Panc1 (cell line): Measurements from ENCODE around the gene CACNA2D3. TPM values are rescaled to one million over a fixed set of nuclear protein-coding genes. Genes with fewer than 3 reads are reported as not detected.

Experiments
- ATAC-seq: fragments of 200-7000 bp; cut with Tn5 transposase; 2 replicates; pipeline ENCODE4 v1.9.1; 2020; ENCODE audit warnings: mild to moderate bottlenecking, moderate library complexity
- BruUV-seq: library from RNA; stranded (reverse); fragments of 400-500 nt; replicated peaks from 2 replicates; lab custom pipeline; 2021; lab: Mats Ljungman, UMichigan
- CTCF ChIA-PET: fragments of 300-600 bp; sonication (Branson Sonifier 250); formaldehyde crosslinking; loops from one replicate; lab custom pipeline; 2022; ENCODE audit warnings: antibody characterized with exemption; lab: Charles Lee
- POLR2A ChIA-PET: fragments of 300-600 bp; sonication (Branson Sonifier 250); formaldehyde crosslinking; loops from one replicate; lab custom pipeline; 2022; ENCODE audit warnings: antibody characterized with exemption; lab: Charles Lee
- DNase-seq: peaks from one replicate; pipeline ENCODE4 v3.0.0-alpha.2; 2010; ENCODE audit warnings: low read depth, low spot score
- H3K27ac ChIP-seq: 2 replicates; pipeline ENCODE4 v1.5.1; 2011; ENCODE audit warnings: mild to moderate bottlenecking, low read length, inconsistent platforms
- H3K27me3 ChIP-seq: fragments of 200-500 bp; sonication (Bioruptor generic); 2 replicates; pipeline ENCODE4 v1.6.0; 2014; ENCODE audit warnings: low read length, inconsistent platforms; ENCODE audit not compliant: control insufficient read depth, insufficient read depth
- H3K36me3 ChIP-seq: fragments of 200-500 bp; sonication (Bioruptor generic); 2 replicates; pipeline ENCODE4 v1.5.1; 2014; ENCODE audit warnings: inconsistent platforms, mild to moderate bottlenecking, low read length, moderate library complexity; ENCODE audit not compliant: control insufficient read depth, insufficient read depth
- H3K4me1 ChIP-seq: 2 replicates; pipeline ENCODE4 v1.5.1; 2011; ENCODE audit warnings: inconsistent platforms, mild to moderate bottlenecking, low read length, moderate library complexity; ENCODE audit not compliant: control insufficient read depth, insufficient read depth
- H3K4me3 ChIP-seq, 2 experiments: 2 replicates each; pipeline ENCODE4 v1.5.1; 2011 to 2012; ENCODE audit warnings: low read depth in 2 of 2, low read length in 2 of 2, mild to moderate bottlenecking in 2 of 2, inconsistent platforms in 1 of 2, moderate library complexity in 1 of 2
- H3K9me3 ChIP-seq: fragments of 200-500 bp; sonication (Bioruptor generic); 2 replicates; pipeline ENCODE4 v1.5.1; 2014; ENCODE audit warnings: low read depth, mild to moderate bottlenecking, inconsistent platforms, low read length, moderate library complexity; ENCODE audit not compliant: control insufficient read depth, insufficient read depth
- CTCF ChIP-seq: fragments of 450-650 bp; IDR thresholded peaks from 2 replicates; pipeline ENCODE4 v1.5.1; 2017; ENCODE audit warnings: mild to moderate bottlenecking
- POLR2AphosphoS5 ChIP-seq: IDR thresholded peaks from 2 replicates; pipeline ENCODE4 v1.6.1; 2012; ENCODE audit warnings: mild to moderate bottlenecking, low read depth, low read length, moderate library complexity
- REST ChIP-seq, 2 experiments: IDR thresholded peaks; 2 replicates each; pipeline ENCODE4 v1.6.1; 2011 to 2012; ENCODE audit warnings: low read depth in 2 of 2, control low read depth in 1 of 2, low read length in 1 of 2, mild to moderate bottlenecking in 1 of 2, moderate library complexity in 1 of 2; ENCODE audit not compliant: insufficient read depth in 1 of 2
- SIN3A ChIP-seq: IDR thresholded peaks from 2 replicates; pipeline ENCODE4 v1.6.1; 2012; ENCODE audit warnings: low read depth, mild to moderate bottlenecking, low read length, moderate library complexity, borderline replicate concordance; ENCODE audit not compliant: insufficient read depth
- TCF7L2 ChIP-seq: IDR thresholded peaks from 2 replicates; pipeline ENCODE4 v1.6.1; 2011; ENCODE audit warnings: mild to moderate bottlenecking, low read depth, low read length, inconsistent platforms
- in situ Hi-C: cut with HindIII; loops from 2 replicates; pipeline ENCODE4 v1.10.0; 2016; ENCODE audit warnings: low sequenced_read_pairs, low pct_unique_long_range_greater_than_20kb
- intact Hi-C: fragments of 100-400 bp; cut with micrococcal nuclease; formaldehyde crosslinking; loops from one replicate; pipeline ENCODE4 v1.10.0; 2022; ENCODE audit not compliant: unreplicated experiment
- total RNA-seq: library from RNA; stranded (reverse); gene quantifications from one replicate; pipeline ENCODE4 v1.2.1, GENCODE V29; 2021; ENCODE audit not compliant: unreplicated experiment

Gene CACNA2D3
- total RNA-seq, 1 experiment from 2014 or later, result 0.41 TPM

- no peak overlapping the region for H3K27ac ChIP-seq
- no peaks in the 10 kb centered on the region for H3K27me3 ChIP-seq
- no TSS peak for BruUV-seq
- in situ Hi-C loops (no loop called here), intact Hi-C loops (no loop called here)
- no peak for DNase-seq
- POLR2A ChIA-PET, result no interaction called here
- TF ChIP-seq CTCF, result no peak
- no peak for TF ChIP-seq POLR2AphosphoS5
- no peak for TF ChIP-seq SIN3A
- no peak for TF ChIP-seq REST (IDR thresholded peaks at IDR 0.05; ENCODE audit: insufficient read depth in 1 of 2, low read depth in 2 of 2, low read length in 1 of 2)
- TF ChIP-seq TCF7L2, result no peak
- ATAC-seq, result no peak
- H3K36me3 ChIP-seq, result no peaks in the 10 kb centered on the region
- no peak overlapping the region for H3K4me3 ChIP-seq
- CTCF ChIA-PET, result no interaction called here
- H3K4me1 ChIP-seq, result no peaks in the 10 kb centered on the region
- no peaks in the 10 kb centered on the region for H3K9me3 ChIP-seq
Measured at GRCh38 chr3:55085231-55085630, 962.9 kb downstream of the CACNA2D3 start.

- Histone ChIP-seq H3K9me3 (no peaks in the 10 kb centered on the region), H3K4me1 (no peaks in the 10 kb centered on the region), H3K4me3 (no peak overlapping the region), H3K27me3 (no peaks in the 10 kb centered on the region), H3K27ac (no peak overlapping the region), H3K36me3 (no peaks in the 10 kb centered on the region)
- in situ Hi-C loops, result no loop called here
- DNase-seq (no peak), ATAC-seq (no peak)
- CTCF ChIA-PET, result no interaction called here
- intact Hi-C loops, result no loop called here
- POLR2A ChIA-PET, result no interaction called here
- TF ChIP-seq TCF7L2, result no peak
- TF ChIP-seq POLR2AphosphoS5, result no peak
- no peak for TF ChIP-seq CTCF
- TF ChIP-seq REST (IDR thresholded peaks at IDR 0.05; ENCODE audit: insufficient read depth in 1 of 2, low read depth in 2 of 2, low read length in 1 of 2), result no peak
- TF ChIP-seq SIN3A, result no peak
- BruUV-seq, result no TSS peak
Measured at GRCh38 chr3:55089211-55089610, 966.9 kb downstream of the CACNA2D3 start.
